GM18520 (cell line): ENCODE data around the gene TBC1D1.

Experiments
- ATAC-seq: cut with Tn5 transposase; IDR thresholded peaks from one replicate; pipeline ENCODE4 v1.9.1; 2021; ENCODE audit not compliant: unreplicated experiment

The TBC1D1 gene

GRCh38 chr4:38141808-38142500, 251.1 kb downstream of the TBC1D1 start:
- ATAC-seq = no peak

- ATAC-seq = no peak
These were observed 253.1 kb downstream of the TBC1D1 start for GRCh38 chr4:38144031-38144430.

GRCh38 chr4:38145033-38145678, 254.3 kb downstream of the TBC1D1 start:
- no peak for ATAC-seq

- no peak for ATAC-seq
These were observed 254.9 kb downstream of the TBC1D1 start for GRCh38 chr4:38145741-38146140.

- no peak for ATAC-seq
These were observed 255.5 kb downstream of the TBC1D1 start for GRCh38 chr4:38146383-38146782.

- ATAC-seq = no peak
These were observed 258.6 kb downstream of the TBC1D1 start for GRCh38 chr4:38149472-38149996.

GRCh38 chr4:38149997-38150671, 259.2 kb downstream of the TBC1D1 start:
- no peak for ATAC-seq

GRCh38 chr4:38150766-38151165, 259.9 kb downstream of the TBC1D1 start:
- no peak for ATAC-seq

- no peak for ATAC-seq
These were observed 261.0 kb downstream of the TBC1D1 start for GRCh38 chr4:38151873-38152272.

- no peak for ATAC-seq
These were observed 261.4 kb downstream of the TBC1D1 start for GRCh38 chr4:38152305-38152704.

- ATAC-seq = no peak
These were observed 262.0 kb downstream of the TBC1D1 start for GRCh38 chr4:38152721-38153386.

- ATAC-seq = no peak
These were observed 262.5 kb downstream of the TBC1D1 start for GRCh38 chr4:38153387-38153760.

GRCh38 chr4:38154252-38154651, 263.4 kb downstream of the TBC1D1 start:
- no peak for ATAC-seq

- ATAC-seq = no peak
These were observed 264.1 kb downstream of the TBC1D1 start for GRCh38 chr4:38154681-38155588.

- ATAC-seq = no peak
These were observed 264.9 kb downstream of the TBC1D1 start for GRCh38 chr4:38155589-38156294.

GRCh38 chr4:38157592-38157991, 266.7 kb downstream of the TBC1D1 start:
- no peak for ATAC-seq

- ATAC-seq = peak; percentile 96
These were observed 269.8 kb downstream of the TBC1D1 start for GRCh38 chr4:38160487-38161207.

GRCh38 chr4:38161208-38162113, 270.6 kb downstream of the TBC1D1 start:
- ATAC-seq = no peak
